Measurements from ENCODE around the gene CCDC40.

Gene CCDC40

GRCh38 chr17:80010283-80010858, 26.1 kb upstream of the CCDC40 start:
- H3K4me3 ChIP-seq (ENCODE audit: extremely low read depth, insufficient read depth, low read length, poor library complexity, severe bottlenecking) = no peak overlapping the region
- H3K9me3 ChIP-seq (ENCODE audit: control insufficient read depth, low read length) = no peaks in the 10 kb centered on the region
- WGBS, 2 experiments (ENCODE audit: insufficient coverage in 2 of 2) = 95 to 96% methylated on average over 25 of the region's 33 CpGs
- H3K27ac ChIP-seq (ENCODE audit: low read depth, low read length, severe bottlenecking) = no peak overlapping the region
- peaks cover 45% of the 10 kb centered on the region for H3K36me3 ChIP-seq (ENCODE audit: control insufficient read depth, insufficient read depth, low read length)
- peaks cover 8% of the 10 kb centered on the region for H3K4me1 ChIP-seq (ENCODE audit: control insufficient read depth, insufficient read depth, low read length, poor library complexity, severe bottlenecking)

- Histone ChIP-seq H3K9me3 (ENCODE audit: control insufficient read depth, low read length) (no peaks in the 10 kb centered on the region), H3K27ac (ENCODE audit: low read depth, low read length, severe bottlenecking) (no peak overlapping the region), H3K4me3 (ENCODE audit: extremely low read depth, insufficient read depth, low read length, poor library complexity, severe bottlenecking) (no peak overlapping the region), H3K36me3 (ENCODE audit: control insufficient read depth, insufficient read depth, low read length) (peaks cover 55% of the 10 kb centered on the region), H3K4me1 (ENCODE audit: control insufficient read depth, insufficient read depth, low read length, poor library complexity, severe bottlenecking) (peaks cover 8% of the 10 kb centered on the region)
- 80 to 95% methylated on average over 4 to 6 of the region's 10 CpGs for WGBS, 2 experiments (ENCODE audit: insufficient coverage in 2 of 2)
Observed at GRCh38 chr17:80011989-80012555, 24.4 kb upstream of the CCDC40 start.

GRCh38 chr17:80012765-80013741, 23.4 kb upstream of the CCDC40 start:
- peaks cover 49% of the 10 kb centered on the region for H3K36me3 ChIP-seq (ENCODE audit: control insufficient read depth, insufficient read depth, low read length)
- no peak overlapping the region for H3K27ac ChIP-seq (ENCODE audit: low read depth, low read length, severe bottlenecking)
- H3K4me3 ChIP-seq (ENCODE audit: extremely low read depth, insufficient read depth, low read length, poor library complexity, severe bottlenecking) = no peak overlapping the region
- H3K4me1 ChIP-seq (ENCODE audit: control insufficient read depth, insufficient read depth, low read length, poor library complexity, severe bottlenecking) = peaks cover 8% of the 10 kb centered on the region
- WGBS, 2 experiments (ENCODE audit: insufficient coverage in 2 of 2) = 90 to 93% methylated on average over 27 to 29 of the region's 33 CpGs
- no peaks in the 10 kb centered on the region for H3K9me3 ChIP-seq (ENCODE audit: control insufficient read depth, low read length)

DNA sequence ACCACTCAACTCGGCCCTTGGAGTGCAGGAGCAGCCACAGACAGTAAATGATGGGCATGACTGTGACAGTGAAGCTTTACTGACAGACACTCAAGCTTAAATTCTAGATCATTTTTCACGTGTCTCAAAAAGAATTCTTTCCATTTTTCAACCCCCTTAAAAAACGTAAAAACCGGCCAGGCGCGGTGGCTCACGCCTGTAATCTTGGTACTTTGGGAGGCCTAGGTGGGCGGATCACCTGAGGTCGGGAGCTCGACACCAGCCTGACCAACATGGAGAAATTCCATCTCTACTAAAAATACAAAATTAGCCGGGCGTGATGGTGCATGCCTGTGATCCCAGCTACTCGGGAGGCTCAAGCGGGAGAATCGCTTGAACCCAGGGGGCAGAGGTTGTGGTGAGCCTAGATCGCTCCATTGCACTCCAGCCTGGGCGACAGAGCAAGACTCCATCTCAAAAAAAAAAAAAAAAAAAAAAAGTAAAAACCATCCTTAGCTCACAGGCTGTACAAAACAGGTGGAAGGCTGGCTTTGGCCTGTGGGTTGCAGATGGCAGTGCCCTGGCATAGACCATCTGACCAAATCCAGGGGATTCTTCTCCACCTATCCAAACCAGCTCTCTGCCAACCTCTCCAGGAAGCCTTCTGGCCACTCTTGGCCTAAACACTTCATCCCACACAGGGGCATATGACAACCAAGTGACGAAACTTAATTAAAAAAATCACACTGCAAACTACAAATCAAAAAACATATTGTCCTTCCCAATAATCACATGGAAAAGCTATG, 19.0 kb upstream of the CCDC40 start:
- H3K4me3 ChIP-seq (ENCODE audit: extremely low read depth, insufficient read depth, low read length, poor library complexity, severe bottlenecking) = no peak overlapping the region
- 92 to 97% methylated on average over 10 to 11 of the region's 18 CpGs for WGBS, 2 experiments (ENCODE audit: insufficient coverage in 2 of 2)

DNA sequence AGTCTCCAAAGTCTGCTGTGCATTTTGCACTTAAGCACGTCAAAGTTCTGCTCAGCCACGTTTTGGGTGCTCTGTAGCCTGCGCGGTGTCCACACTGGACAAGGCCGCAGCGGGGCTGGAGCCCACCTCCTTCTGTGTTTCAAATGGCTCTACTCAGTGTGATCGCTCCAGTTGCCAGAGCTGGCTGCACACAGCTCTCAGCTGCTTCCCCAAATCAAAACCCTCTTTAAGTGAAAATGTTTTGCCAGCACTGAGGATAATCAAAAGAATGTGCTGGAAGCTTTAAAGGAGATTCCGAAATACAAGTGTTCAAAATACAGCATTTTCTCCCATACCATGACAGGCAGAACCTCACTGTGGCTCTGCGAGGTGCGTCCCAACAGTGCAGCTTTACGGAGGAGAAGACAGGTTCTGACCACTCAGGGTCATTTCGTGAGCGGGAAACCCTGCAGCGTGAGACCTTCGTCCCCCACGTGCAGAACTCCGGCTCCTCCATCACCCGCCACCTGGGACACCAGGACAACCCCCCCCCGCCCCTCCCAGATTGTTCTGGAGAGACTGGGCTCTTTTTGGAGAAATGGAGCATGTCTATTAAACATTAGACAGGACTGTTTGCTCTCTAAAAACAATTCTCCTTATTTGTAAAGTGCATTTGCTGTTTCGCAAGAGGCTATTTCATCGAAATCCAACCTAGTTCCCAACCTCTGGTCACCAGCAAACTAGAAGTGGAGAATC, 17.4 kb upstream of the CCDC40 start:
- Histone ChIP-seq H3K27ac (ENCODE audit: low read depth, low read length, severe bottlenecking) (no peak overlapping the region), H3K36me3 (ENCODE audit: control insufficient read depth, insufficient read depth, low read length) (peaks cover 24% of the 10 kb centered on the region), H3K4me3 (ENCODE audit: extremely low read depth, insufficient read depth, low read length, poor library complexity, severe bottlenecking) (no peak overlapping the region), H3K9me3 (ENCODE audit: control insufficient read depth, low read length) (no peaks in the 10 kb centered on the region), H3K4me1 (ENCODE audit: control insufficient read depth, insufficient read depth, low read length, poor library complexity, severe bottlenecking) (no peaks in the 10 kb centered on the region)
- 92 to 97% methylated on average over 19 of the region's 21 CpGs for WGBS, 2 experiments (ENCODE audit: insufficient coverage in 2 of 2)

More for the DNA sequence above, 19.0 kb upstream of the CCDC40 start:
- no peak overlapping the region for H3K27ac ChIP-seq (ENCODE audit: low read depth, low read length, severe bottlenecking)
- H3K9me3 ChIP-seq (ENCODE audit: control insufficient read depth, low read length) = no peaks in the 10 kb centered on the region
- peaks cover 32% of the 10 kb centered on the region for H3K36me3 ChIP-seq (ENCODE audit: control insufficient read depth, insufficient read depth, low read length)
- H3K4me1 ChIP-seq (ENCODE audit: control insufficient read depth, insufficient read depth, low read length, poor library complexity, severe bottlenecking) = peaks cover 3% of the 10 kb centered on the region

DNA sequence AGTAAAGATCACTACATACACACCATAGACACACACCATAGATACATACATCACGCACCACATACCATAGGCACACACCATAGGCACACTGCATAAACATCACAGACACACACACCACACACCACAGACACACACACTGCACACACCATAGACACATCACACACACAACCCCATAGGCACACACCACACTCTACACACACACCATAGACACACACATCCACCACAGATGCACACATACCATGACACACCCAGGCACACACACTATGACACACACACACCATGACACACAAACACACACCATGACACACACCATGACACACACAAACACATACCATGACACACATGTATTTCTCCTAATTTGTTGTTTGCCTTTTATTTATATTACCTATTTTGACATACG, 14.8 kb upstream of the CCDC40 start:
- H3K4me3 ChIP-seq (ENCODE audit: extremely low read depth, insufficient read depth, low read length, poor library complexity, severe bottlenecking) = no peak overlapping the region
- WGBS, 2 experiments (ENCODE audit: insufficient coverage in 2 of 2) = 100% methylated on average over 1 of the region's 2 CpGs
- no peaks in the 10 kb centered on the region for H3K9me3 ChIP-seq (ENCODE audit: control insufficient read depth, low read length)
- no peak overlapping the region for H3K27ac ChIP-seq (ENCODE audit: low read depth, low read length, severe bottlenecking)
- peaks cover 9% of the 10 kb centered on the region for H3K4me1 ChIP-seq (ENCODE audit: control insufficient read depth, insufficient read depth, low read length, poor library complexity, severe bottlenecking)
- peaks cover 13% of the 10 kb centered on the region for H3K36me3 ChIP-seq (ENCODE audit: control insufficient read depth, insufficient read depth, low read length)

- Histone ChIP-seq H3K4me3 (ENCODE audit: extremely low read depth, insufficient read depth, low read length, poor library complexity, severe bottlenecking) (no peak overlapping the region), H3K36me3 (ENCODE audit: control insufficient read depth, insufficient read depth, low read length) (peaks cover 19% of the 10 kb centered on the region), H3K9me3 (ENCODE audit: control insufficient read depth, low read length) (no peaks in the 10 kb centered on the region), H3K27ac (ENCODE audit: low read depth, low read length, severe bottlenecking) (no peak overlapping the region), H3K4me1 (ENCODE audit: control insufficient read depth, insufficient read depth, low read length, poor library complexity, severe bottlenecking) (peaks cover 9% of the 10 kb centered on the region)
- 89 to 93% methylated on average over 36 to 42 of the region's 43 CpGs for WGBS, 2 experiments (ENCODE audit: insufficient coverage in 2 of 2)
Observed at GRCh38 chr17:80023481-80024205, 12.8 kb upstream of the CCDC40 start.

GRCh38 chr17:80024206-80024972, 12.1 kb upstream of the CCDC40 start:
- 56 to 66% methylated on average over 7 to 9 of the region's 10 CpGs for WGBS, 2 experiments (ENCODE audit: insufficient coverage in 2 of 2)
- Histone ChIP-seq H3K4me3 (ENCODE audit: extremely low read depth, insufficient read depth, low read length, poor library complexity, severe bottlenecking) (no peak overlapping the region), H3K4me1 (ENCODE audit: control insufficient read depth, insufficient read depth, low read length, poor library complexity, severe bottlenecking) (peaks cover 9% of the 10 kb centered on the region), H3K36me3 (ENCODE audit: control insufficient read depth, insufficient read depth, low read length) (peaks cover 19% of the 10 kb centered on the region), H3K9me3 (ENCODE audit: control insufficient read depth, low read length) (no peaks in the 10 kb centered on the region), H3K27ac (ENCODE audit: low read depth, low read length, severe bottlenecking) (no peak overlapping the region)

GRCh38 chr17:80025140-80025539, 11.3 kb upstream of the CCDC40 start:
- peaks cover 21% of the 10 kb centered on the region for H3K36me3 ChIP-seq (ENCODE audit: control insufficient read depth, insufficient read depth, low read length)
- H3K27ac ChIP-seq (ENCODE audit: low read depth, low read length, severe bottlenecking) = no peak overlapping the region
- H3K4me3 ChIP-seq (ENCODE audit: extremely low read depth, insufficient read depth, low read length, poor library complexity, severe bottlenecking) = no peak overlapping the region
- WGBS, 2 experiments (ENCODE audit: insufficient coverage in 2 of 2) = 68 to 71% methylated on average over 7 to 10 of the region's 11 CpGs
- no peaks in the 10 kb centered on the region for H3K9me3 ChIP-seq (ENCODE audit: control insufficient read depth, low read length)
- H3K4me1 ChIP-seq (ENCODE audit: control insufficient read depth, insufficient read depth, low read length, poor library complexity, severe bottlenecking) = peaks cover 10% of the 10 kb centered on the region
